Ureter (tissue), 1 donor: ENCODE results near the gene SPECC1. TPM values are rescaled to one million over a fixed set of nuclear protein-coding genes. Genes with fewer than 3 reads are reported as not detected.
"Not testable (repeated sequence)": the region's sequence is repeated elsewhere in the genome, so short reads cannot be mapped to it uniquely, and the experiment has no call there.

Experiments used
- DNase-seq: peaks from one replicate; pipeline ENCODE4 v3.0.0-alpha.2; 2020; ENCODE audit warnings: low spot score
- total RNA-seq: library from RNA; stranded (reverse); gene quantifications from one replicate; pipeline ENCODE4 v1.2.4, GENCODE V29; 2023
- donor health status: DM: yes; HTN: yes; CAD: no.

The SPECC1 gene
- total RNA-seq, 1 donor from 2014 or later: 26.2 TPM

- DNase-seq: no peak
These were observed 298.3 kb downstream of the SPECC1 start for GRCh38 chr17:20307326-20307910.

- no peak for DNase-seq
These were observed 301.3 kb downstream of the SPECC1 start for GRCh38 chr17:20310481-20310880.

- no peak for DNase-seq
These were observed 304.1 kb downstream of the SPECC1 start for GRCh38 chr17:20313306-20313705.

- no peak for DNase-seq
These were observed 304.7 kb downstream of the SPECC1 start for GRCh38 chr17:20313891-20314290.

GRCh38 chr17:20314834-20315233 is 305.7 kb downstream of the SPECC1 start:
- no peak for DNase-seq

GRCh38 chr17:20315311-20315710 is 306.2 kb downstream of the SPECC1 start:
- no peak for DNase-seq

- DNase-seq: no peak
These were observed 306.7 kb downstream of the SPECC1 start for GRCh38 chr17:20315821-20316220.

- DNase-seq: peak; percentile 70
These were observed 311.5 kb downstream of the SPECC1 start for GRCh38 chr17:20320535-20321229.

GRCh38 chr17:20321357-20321756 is 312.2 kb downstream of the SPECC1 start:
- DNase-seq: not testable (repeated sequence)

- DNase-seq: not testable (repeated sequence)
These were observed 318.6 kb downstream of the SPECC1 start for GRCh38 chr17:20327739-20328138.

- DNase-seq: not testable (repeated sequence)
These were observed 342.2 kb downstream of the SPECC1 start for GRCh38 chr17:20351405-20351804.

- DNase-seq: not testable (repeated sequence)
These were observed 343.4 kb downstream of the SPECC1 start for GRCh38 chr17:20352567-20352966.

GRCh38 chr17:20363846-20364245 is 354.7 kb downstream of the SPECC1 start:
- DNase-seq: not testable (repeated sequence)

Other genes with a start within 250 kb of the SPECC1 start
- 17.3 TPM for gene ULK2, start 141.4 kb upstream of the SPECC1 start, total RNA-seq
- 57.1 TPM for gene AKAP10, start 31.5 kb upstream of the SPECC1 start, total RNA-seq